HAP-1 (cell line): Measurements from ENCODE around the gene SPIRE1.
"Not testable (repeated sequence)": the region's sequence is repeated elsewhere in the genome, so short reads cannot be mapped to it uniquely, and the experiment has no call there.

Experiments used
- DNase-seq, 2 experiments: peaks; one replicate each; pipeline ENCODE4 v3.0.0-alpha.2; 2016 to 2020; ENCODE audit warnings: low spot score in 2 of 2
- H3K27me3 ChIP-seq: fragments of 250-450 bp; sonication (Bioruptor Pico); 2 replicates; pipeline ENCODE4 v1.5.1; 2020; ENCODE audit warnings: low read depth, mild to moderate bottlenecking, moderate library complexity
- H3K36me3 ChIP-seq: fragments of 250-450 bp; sonication (Bioruptor Pico); replicated peaks from 2 replicates; pipeline ENCODE4 v1.5.1; 2020; ENCODE audit warnings: mild to moderate bottlenecking
- H3K4me1 ChIP-seq: fragments of 250-450 bp; sonication (Bioruptor Pico); 2 replicates; pipeline ENCODE4 v1.5.1; 2020; ENCODE audit warnings: mild to moderate bottlenecking
- H3K4me3 ChIP-seq: fragments of 250-450 bp; sonication (Bioruptor Pico); 2 replicates; pipeline ENCODE4 v1.5.1; 2020; ENCODE audit warnings: mild to moderate bottlenecking, moderate library complexity
- H3K9me3 ChIP-seq: fragments of 250-450 bp; sonication (Bioruptor Pico); 2 replicates; pipeline ENCODE4 v1.5.1; 2020; ENCODE audit warnings: mild to moderate bottlenecking, moderate library complexity
- in situ Hi-C: fragments of 300-500 bp; cut with MboI; formaldehyde crosslinking; loops from 3 replicates; pipeline ENCODE4 v1.14.3; 2020; ENCODE audit warnings: low sequenced_read_pairs, inconsistent platforms, mixed read lengths

SPIRE1 gene

GRCh38 chr18:12574494-12575185, 83.3 kb downstream of the SPIRE1 start:
- no peak for DNase-seq
- Histone ChIP-seq H3K9me3 (no peaks in the 10 kb centered on the region), H3K36me3 (no peaks in the 10 kb centered on the region), H3K4me1 (no peaks in the 10 kb centered on the region), H3K27me3 (no peaks in the 10 kb centered on the region), H3K4me3 (no peak overlapping the region)
- in situ Hi-C loops: no loop called here

GRCh38 chr18:12571630-12572029, 86.3 kb downstream of the SPIRE1 start:
- Histone ChIP-seq H3K36me3 (no peaks in the 10 kb centered on the region), H3K4me1 (no peaks in the 10 kb centered on the region), H3K4me3 (no peak overlapping the region), H3K27me3 (no peaks in the 10 kb centered on the region), H3K9me3 (no peaks in the 10 kb centered on the region)
- in situ Hi-C loops: no loop called here
- DNase-seq: no peak

DNA sequence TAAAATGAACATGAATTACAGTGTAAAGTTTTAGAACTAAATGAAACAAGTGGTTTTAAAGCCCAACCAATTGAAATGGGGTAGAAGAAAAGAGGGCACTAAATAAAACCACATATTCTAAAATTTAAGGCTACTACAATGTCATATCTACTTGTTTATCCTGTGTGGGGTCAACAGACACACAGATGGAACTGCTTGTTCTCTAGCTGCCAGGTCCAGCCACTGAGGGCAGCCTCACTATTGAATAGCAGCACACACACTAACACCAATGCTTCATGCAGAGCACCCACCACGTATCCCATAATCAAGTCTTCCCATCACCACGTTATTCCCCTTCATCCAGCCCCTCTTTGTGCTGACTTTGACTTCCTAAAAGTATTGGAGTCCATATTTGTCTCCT, 88.1 kb downstream of the SPIRE1 start:
- Histone ChIP-seq H3K27me3 (no peaks in the 10 kb centered on the region), H3K4me1 (no peaks in the 10 kb centered on the region), H3K4me3 (no peak overlapping the region), H3K9me3 (no peaks in the 10 kb centered on the region), H3K36me3 (no peaks in the 10 kb centered on the region)
- no peak for DNase-seq
- in situ Hi-C loops: no loop called here

- Histone ChIP-seq H3K27me3 (no peaks in the 10 kb centered on the region), H3K4me1 (no peaks in the 10 kb centered on the region), H3K9me3 (no peaks in the 10 kb centered on the region), H3K36me3 (no peaks in the 10 kb centered on the region), H3K4me3 (no peak overlapping the region)
- DNase-seq: no peak
- in situ Hi-C loops: no loop called here
These were observed 90.1 kb downstream of the SPIRE1 start for GRCh38 chr18:12567849-12568248.

GRCh38 chr18:12564861-12565260, 93.0 kb downstream of the SPIRE1 start:
- Histone ChIP-seq H3K4me1 (no peaks in the 10 kb centered on the region), H3K36me3 (no peaks in the 10 kb centered on the region), H3K27me3 (no peaks in the 10 kb centered on the region), H3K9me3 (no peaks in the 10 kb centered on the region), H3K4me3 (no peak overlapping the region)
- in situ Hi-C loops: no loop called here
- no peak for DNase-seq

DNA sequence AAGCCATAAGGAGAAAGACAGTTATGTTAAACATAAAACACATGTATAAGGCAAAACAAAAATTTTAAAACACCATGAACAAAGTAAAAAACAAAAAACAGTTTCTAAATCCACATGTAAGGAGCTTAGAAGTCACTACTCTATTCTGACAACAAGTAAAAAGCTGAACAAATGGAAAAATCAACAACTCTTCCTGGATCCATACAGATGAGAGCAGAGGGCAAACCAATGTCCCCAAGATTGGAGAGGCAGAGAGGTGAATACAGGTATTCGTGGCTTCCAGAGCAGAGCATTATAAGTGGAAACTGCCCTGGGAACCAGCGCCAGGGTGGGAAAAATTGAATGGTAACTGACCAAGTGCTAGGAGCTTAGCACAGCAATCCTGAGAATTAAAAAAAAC, 93.5 kb downstream of the SPIRE1 start:
- no peaks in the 10 kb centered on the region for H3K27me3 ChIP-seq
- H3K36me3 ChIP-seq: no peaks in the 10 kb centered on the region
- DNase-seq: no peak
- no peak overlapping the region for H3K4me3 ChIP-seq
- H3K9me3 ChIP-seq: no peaks in the 10 kb centered on the region
- in situ Hi-C loops: no loop called here
- H3K4me1 ChIP-seq: no peaks in the 10 kb centered on the region

DNA sequence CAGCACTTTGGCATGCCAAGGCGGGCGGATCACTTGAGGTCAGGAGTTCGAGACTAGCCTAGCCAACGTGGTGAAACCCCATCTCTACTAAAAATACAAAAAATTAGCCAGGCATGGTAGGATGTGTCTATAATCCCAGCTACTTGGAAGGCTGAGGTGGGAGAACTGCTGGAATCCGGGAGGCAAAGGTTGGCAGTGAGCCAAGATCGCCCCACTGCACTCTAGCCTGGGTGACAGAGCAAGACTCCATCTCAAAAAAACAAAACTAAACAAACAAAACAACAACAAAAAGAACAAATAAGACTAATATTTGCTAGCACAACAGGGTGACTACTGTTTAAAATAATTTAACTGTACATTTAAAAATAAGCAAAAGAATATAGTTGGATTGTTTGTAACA, 97.3 kb downstream of the SPIRE1 start:
- in situ Hi-C loops, H3K9me3 ChIP-seq: not testable (repeated sequence)

GRCh38 chr18:12559319-12559718, 98.6 kb downstream of the SPIRE1 start:
- DNase-seq: no peak
- H3K9me3 ChIP-seq: peaks cover 6% of the 10 kb centered on the region; the same call in 1 of the 2 replicates
- H3K4me3 ChIP-seq: no peak overlapping the region
- in situ Hi-C loops: no loop called here
- no peaks in the 10 kb centered on the region for H3K4me1 ChIP-seq
- H3K36me3 ChIP-seq: no peaks in the 10 kb centered on the region
- no peaks in the 10 kb centered on the region for H3K27me3 ChIP-seq

More for the DNA sequence above, 97.3 kb downstream of the SPIRE1 start:
- not testable (repeated sequence) for H3K4me3 ChIP-seq, H3K27me3 ChIP-seq, DNase-seq, H3K36me3 ChIP-seq, H3K4me1 ChIP-seq

GRCh38 chr18:12556946-12557806, 100.7 kb downstream of the SPIRE1 start:
- no peak for DNase-seq
- H3K9me3 ChIP-seq: peaks cover 10% of the 10 kb centered on the region
- H3K27me3 ChIP-seq: no peaks in the 10 kb centered on the region
- H3K36me3 ChIP-seq: no peaks in the 10 kb centered on the region
- H3K4me1 ChIP-seq: no peaks in the 10 kb centered on the region
- in situ Hi-C loops: no loop called here
- H3K4me3 ChIP-seq: no peak overlapping the region

DNA sequence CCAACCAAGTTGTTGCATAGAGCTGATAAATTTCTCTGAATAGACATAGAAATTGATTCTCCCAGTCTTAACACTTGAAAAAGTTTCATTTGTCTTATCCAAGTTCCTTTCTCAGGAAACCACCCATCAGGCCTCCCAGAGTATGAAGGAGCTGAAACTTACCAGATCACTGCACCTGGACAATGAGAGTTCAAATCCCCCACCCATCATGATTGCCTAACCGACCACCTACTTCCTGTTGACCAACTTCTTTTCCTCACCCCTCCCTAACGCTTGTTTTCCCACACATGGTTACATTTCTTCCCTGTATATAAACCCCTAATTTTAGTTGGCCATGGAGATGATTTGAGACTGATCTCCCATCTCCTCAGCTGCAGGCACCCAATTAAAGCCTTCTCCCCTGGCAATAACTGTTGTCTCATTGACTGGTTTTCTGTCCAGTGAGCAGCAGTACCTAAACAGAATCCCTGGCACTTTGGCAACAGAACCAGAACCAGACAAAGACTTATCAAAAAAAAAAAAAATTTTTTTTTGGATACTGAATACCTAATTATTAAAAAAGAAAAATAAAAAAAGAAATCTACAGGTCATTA, 103.0 kb downstream of the SPIRE1 start:
- Histone ChIP-seq H3K36me3 (no peaks in the 10 kb centered on the region), H3K9me3 (peaks cover 10% of the 10 kb centered on the region), H3K4me3 (no peak overlapping the region), H3K27me3 (no peaks in the 10 kb centered on the region), H3K4me1 (no peaks in the 10 kb centered on the region)
- DNase-seq: no peak
- in situ Hi-C loops: no loop called here

GRCh38 chr18:12552879-12553242, 105.0 kb downstream of the SPIRE1 start:
- H3K4me3 ChIP-seq: no peak overlapping the region
- in situ Hi-C loops: no loop called here
- H3K36me3 ChIP-seq: no peaks in the 10 kb centered on the region
- no peaks in the 10 kb centered on the region for H3K27me3 ChIP-seq
- no peaks in the 10 kb centered on the region for H3K4me1 ChIP-seq
- DNase-seq: no peak
- peaks cover 10% of the 10 kb centered on the region for H3K9me3 ChIP-seq

GRCh38 chr18:12551943-12552878, 105.7 kb downstream of the SPIRE1 start:
- H3K4me3 ChIP-seq, DNase-seq, H3K4me1 ChIP-seq, H3K9me3 ChIP-seq, H3K27me3 ChIP-seq, H3K36me3 ChIP-seq, in situ Hi-C loops: not testable (repeated sequence)

DNA sequence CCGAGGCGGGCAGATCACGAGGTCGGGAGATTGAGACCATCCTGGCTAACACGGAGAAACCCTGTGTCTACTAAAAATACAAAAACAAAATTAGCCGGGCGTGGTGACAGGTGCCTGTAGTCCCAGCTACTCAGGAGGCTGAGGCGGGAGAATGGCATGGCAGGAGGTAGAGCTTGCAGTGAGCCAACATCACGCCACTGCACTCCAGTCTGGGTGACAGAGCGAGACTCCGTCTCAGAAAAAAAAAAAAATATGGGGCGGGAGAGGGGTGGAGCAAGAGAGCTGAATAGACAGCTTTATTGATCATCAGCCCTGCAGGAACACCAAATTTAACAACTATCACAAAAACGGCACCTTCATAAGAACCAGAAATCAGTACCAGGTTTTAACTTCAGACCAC, 106.4 kb downstream of the SPIRE1 start:
- H3K27me3 ChIP-seq, H3K4me1 ChIP-seq, H3K4me3 ChIP-seq, DNase-seq, H3K9me3 ChIP-seq, in situ Hi-C loops, H3K36me3 ChIP-seq: not testable (repeated sequence)
